ENCODE measurements around the gene ZKSCAN5.
A peak's percentile ranks its signal among the peaks of the same experiment; 100 is the strongest.
"Not testable (repeated sequence)": the region's sequence is repeated elsewhere in the genome, so short reads cannot be mapped to it uniquely, and the experiment has no call there.

Gene ZKSCAN5

GRCh38 chr7:99562114-99562784 lies 57.8 kb downstream of the ZKSCAN5 start:
- Histone ChIP-seq H3K9ac (ENCODE audit: low read length in 2 of 2) (no peak overlapping the region), H3K27me3 (ENCODE audit: control insufficient read depth in 1 of 2, insufficient read depth in 2 of 2, low read length in 2 of 2) (no peaks in the 10 kb centered on the region)

GRCh38 chr7:99562832-99563231 lies 58.4 kb downstream of the ZKSCAN5 start:
- no peak overlapping the region for H3K4me3 ChIP-seq (ENCODE audit: low read length in 2 of 2)
- no peaks in the 10 kb centered on the region for H3K27me3 ChIP-seq (ENCODE audit: control insufficient read depth in 1 of 2, insufficient read depth in 2 of 2, low read length in 2 of 2)
- H3K27ac ChIP-seq (ENCODE audit: low read length): no peak overlapping the region
- no peaks in the 10 kb centered on the region for H3K9me3 ChIP-seq (ENCODE audit: control insufficient read depth in 2 of 2, low read length in 2 of 2)
- no peak overlapping the region for H3K9ac ChIP-seq (ENCODE audit: low read length in 2 of 2)
- peaks cover 39 to 52% of the 10 kb centered on the region in 2 donors for H3K36me3 ChIP-seq (ENCODE audit: control insufficient read depth in 2 of 2, insufficient read depth in 2 of 2, low read length in 2 of 2)
- peaks cover 21% of the 10 kb centered on the region for H3K4me1 ChIP-seq (ENCODE audit: control insufficient read depth, insufficient read depth, low read length)

More at GRCh38 chr7:99562114-99562784, 57.8 kb downstream of the ZKSCAN5 start:
- no peak overlapping the region for H3K27ac ChIP-seq (ENCODE audit: low read length)
- H3K36me3 ChIP-seq (ENCODE audit: control insufficient read depth in 2 of 2, insufficient read depth in 2 of 2, low read length in 2 of 2): peaks cover 39 to 49% of the 10 kb centered on the region in 2 donors
- no peaks in the 10 kb centered on the region for H3K9me3 ChIP-seq (ENCODE audit: control insufficient read depth in 2 of 2, low read length in 2 of 2)
- no peak overlapping the region for H3K4me3 ChIP-seq (ENCODE audit: low read length in 2 of 2)
- H3K4me1 ChIP-seq (ENCODE audit: control insufficient read depth, insufficient read depth, low read length): peaks cover 27% of the 10 kb centered on the region

GRCh38 chr7:99563650-99564049 lies 59.2 kb downstream of the ZKSCAN5 start:
- H3K9ac ChIP-seq (ENCODE audit: low read length in 2 of 2): no peak overlapping the region
- H3K27ac ChIP-seq (ENCODE audit: low read length): no peak overlapping the region
- H3K4me3 ChIP-seq (ENCODE audit: low read length in 2 of 2): no peak overlapping the region
- peaks cover 18% of the 10 kb centered on the region for H3K4me1 ChIP-seq (ENCODE audit: control insufficient read depth, insufficient read depth, low read length)
- no peaks in the 10 kb centered on the region for H3K9me3 ChIP-seq (ENCODE audit: control insufficient read depth in 2 of 2, low read length in 2 of 2)
- H3K36me3 ChIP-seq (ENCODE audit: control insufficient read depth in 2 of 2, insufficient read depth in 2 of 2, low read length in 2 of 2): peaks cover 39 to 54% of the 10 kb centered on the region in 2 donors
- no peaks in the 10 kb centered on the region for H3K27me3 ChIP-seq (ENCODE audit: control insufficient read depth in 1 of 2, insufficient read depth in 2 of 2, low read length in 2 of 2)

GRCh38 chr7:99568770-99569169 lies 64.3 kb downstream of the ZKSCAN5 start:
- not testable (repeated sequence) for H3K4me3 ChIP-seq (ENCODE audit: low read length in 2 of 2); H3K9me3 ChIP-seq (ENCODE audit: control insufficient read depth in 2 of 2, low read length in 2 of 2); H3K4me1 ChIP-seq (ENCODE audit: control insufficient read depth, insufficient read depth, low read length); H3K9ac ChIP-seq (ENCODE audit: low read length in 2 of 2); H3K27me3 ChIP-seq (ENCODE audit: control insufficient read depth in 1 of 2, insufficient read depth in 2 of 2, low read length in 2 of 2); H3K27ac ChIP-seq (ENCODE audit: low read length)
- H3K36me3 ChIP-seq (ENCODE audit: control insufficient read depth in 2 of 2, insufficient read depth in 2 of 2, low read length in 2 of 2): peaks cover 28 to 62% of the 10 kb centered on the region in 2 donors

GRCh38 chr7:99571768-99572167 lies 67.3 kb downstream of the ZKSCAN5 start:
- Histone ChIP-seq H3K27ac (ENCODE audit: low read length) (no peak overlapping the region), H3K4me1 (ENCODE audit: control insufficient read depth, insufficient read depth, low read length) (no peaks in the 10 kb centered on the region), H3K27me3 (ENCODE audit: control insufficient read depth in 1 of 2, insufficient read depth in 2 of 2, low read length in 2 of 2) (no peaks in the 10 kb centered on the region), H3K36me3 (ENCODE audit: control insufficient read depth in 2 of 2, insufficient read depth in 2 of 2, low read length in 2 of 2) (peaks cover 18 to 39% of the 10 kb centered on the region in 2 donors), H3K9ac (ENCODE audit: low read length in 2 of 2) (no peak overlapping the region), H3K9me3 (ENCODE audit: control insufficient read depth in 2 of 2, low read length in 2 of 2) (no peaks in the 10 kb centered on the region), H3K4me3 (ENCODE audit: low read length in 2 of 2) (no peak overlapping the region)

- Histone ChIP-seq H3K4me3 (ENCODE audit: low read length in 2 of 2) (no peak overlapping the region), H3K27me3 (ENCODE audit: control insufficient read depth in 1 of 2, insufficient read depth in 2 of 2, low read length in 2 of 2) (no peaks in the 10 kb centered on the region), H3K9ac (ENCODE audit: low read length in 2 of 2) (no peak overlapping the region), H3K27ac (ENCODE audit: low read length) (no peak overlapping the region), H3K4me1 (ENCODE audit: control insufficient read depth, insufficient read depth, low read length) (no peaks in the 10 kb centered on the region), H3K9me3 (ENCODE audit: control insufficient read depth in 2 of 2, low read length in 2 of 2) (no peaks in the 10 kb centered on the region), H3K36me3 (ENCODE audit: control insufficient read depth in 2 of 2, insufficient read depth in 2 of 2, low read length in 2 of 2) (peaks cover 18 to 36% of the 10 kb centered on the region in 2 donors)
These were observed 68.8 kb downstream of the ZKSCAN5 start for GRCh38 chr7:99573257-99573656.

- Histone ChIP-seq H3K9me3 (ENCODE audit: control insufficient read depth in 2 of 2, low read length in 2 of 2) (no peaks in the 10 kb centered on the region), H3K36me3 (ENCODE audit: control insufficient read depth in 2 of 2, insufficient read depth in 2 of 2, low read length in 2 of 2) (peaks cover 17 to 21% of the 10 kb centered on the region in 2 donors), H3K4me3 (ENCODE audit: low read length in 2 of 2) (no peak overlapping the region), H3K27ac (ENCODE audit: low read length) (no peak overlapping the region), H3K9ac (ENCODE audit: low read length in 2 of 2) (no peak overlapping the region), H3K4me1 (ENCODE audit: control insufficient read depth, insufficient read depth, low read length) (peaks cover 7% of the 10 kb centered on the region), H3K27me3 (ENCODE audit: control insufficient read depth in 1 of 2, insufficient read depth in 2 of 2, low read length in 2 of 2) (no peaks in the 10 kb centered on the region)
These were observed 71.8 kb downstream of the ZKSCAN5 start for GRCh38 chr7:99576251-99576650.

GRCh38 chr7:99579281-99579955 lies 75.0 kb downstream of the ZKSCAN5 start:
- Histone ChIP-seq H3K4me1 (ENCODE audit: control insufficient read depth, insufficient read depth, low read length) (peaks cover 7% of the 10 kb centered on the region), H3K9me3 (ENCODE audit: control insufficient read depth in 2 of 2, low read length in 2 of 2) (no peaks in the 10 kb centered on the region), H3K27me3 (ENCODE audit: control insufficient read depth in 1 of 2, insufficient read depth in 2 of 2, low read length in 2 of 2) (no peaks in the 10 kb centered on the region), H3K27ac (ENCODE audit: low read length) (no peak overlapping the region), H3K36me3 (ENCODE audit: control insufficient read depth in 2 of 2, insufficient read depth in 2 of 2, low read length in 2 of 2) (no peaks in the 10 kb centered on the region), H3K9ac (ENCODE audit: low read length in 2 of 2) (peak overlapping the region; percentile 54 to 84), H3K4me3 (ENCODE audit: low read length in 2 of 2) (peak overlapping the region; percentile 65 to 82)

GRCh38 chr7:99579956-99580777 lies 75.7 kb downstream of the ZKSCAN5 start:
- Histone ChIP-seq H3K9me3 (ENCODE audit: control insufficient read depth in 2 of 2, low read length in 2 of 2) (no peaks in the 10 kb centered on the region), H3K36me3 (ENCODE audit: control insufficient read depth in 2 of 2, insufficient read depth in 2 of 2, low read length in 2 of 2) (no peaks in the 10 kb centered on the region), H3K27ac (ENCODE audit: low read length) (peak overlapping the region; percentile 6), H3K4me3 (ENCODE audit: low read length in 2 of 2) (peak overlapping the region; percentile 65 to 82), H3K4me1 (ENCODE audit: control insufficient read depth, insufficient read depth, low read length) (peaks cover 7% of the 10 kb centered on the region), H3K9ac (ENCODE audit: low read length in 2 of 2) (peak overlapping the region; percentile 54 to 84), H3K27me3 (ENCODE audit: control insufficient read depth in 1 of 2, insufficient read depth in 2 of 2, low read length in 2 of 2) (no peaks in the 10 kb centered on the region)

GRCh38 chr7:99580778-99581332 lies 76.4 kb downstream of the ZKSCAN5 start:
- H3K4me1 ChIP-seq (ENCODE audit: control insufficient read depth, insufficient read depth, low read length); H3K27me3 ChIP-seq (ENCODE audit: control insufficient read depth in 1 of 2, insufficient read depth in 2 of 2, low read length in 2 of 2); H3K36me3 ChIP-seq (ENCODE audit: control insufficient read depth in 2 of 2, insufficient read depth in 2 of 2, low read length in 2 of 2); H3K9me3 ChIP-seq (ENCODE audit: control insufficient read depth in 2 of 2, low read length in 2 of 2): not testable (repeated sequence)
- Histone ChIP-seq H3K27ac (ENCODE audit: low read length) (peak overlapping the region; percentile 6), H3K4me3 (ENCODE audit: low read length in 2 of 2) (peak overlapping the region; percentile 65 to 82), H3K9ac (ENCODE audit: low read length in 2 of 2) (peak overlapping the region; percentile 54 to 84)

Measured in stomach smooth muscle (tissue), 2 donors.